A549 (cell line): ENCODE measurements around the gene SRSF5. TPM values are rescaled to one million over a fixed set of nuclear protein-coding genes. Genes with fewer than 3 reads are reported as not detected.
A peak's percentile ranks its signal among the peaks of the same experiment; 100 is the strongest.

ENCODE experiments used
- ATAC-seq, 2 experiments: fragments of 200-7000 bp in 1 of 2; fragments of >200 bp in 1 of 2; cut with Nextera tagmentation in 1 of 2; cut with Tn5 transposase in 1 of 2; 3 replicates each; pipeline versions ENCODE4 v1.8.0 to v1.9.1; 2018 to 2020; ENCODE audit warnings: mild to moderate bottlenecking in 1 of 2, moderate library complexity in 1 of 2
- CTCF ChIA-PET: fragments of 300-600 bp; sonication (Branson Sonifier 250); formaldehyde crosslinking; extraction: SDS; loops from one replicate; lab custom pipeline; 2021; ENCODE audit warnings: antibody characterized with exemption, inconsistent platforms; lab: Yijun Ruan, JAX
- POLR2A ChIA-PET: fragments of 350-600 bp; formaldehyde crosslinking; extraction: SDS; loops from one replicate; lab custom pipeline; 2021; ENCODE audit warnings: antibody characterized with exemption, inconsistent platforms; lab: Yijun Ruan, JAX
- DNase-seq, 2 experiments: peaks; one replicate each; pipeline versions ENCODE4 v3.0.0 to v3.0.0-alpha.2; 2011 to 2016; ENCODE audit warnings: low read depth in 1 of 2, low spot score in 1 of 2
- FAIRE-seq: peaks from 2 replicates; lab custom pipeline; 2011; peaks lifted over from hg19 to GRCh38; lab: Jason Lieb, UNC
- H3K27ac ChIP-seq, 2 experiments: fragments of >200 bp; sonication (Bioruptor Twin); formaldehyde crosslinking; 3 replicates each; pipeline ENCODE4 v1.5.1; 2016 to 2017
- H3K4me1 ChIP-seq: fragments of >200 bp; sonication (Bioruptor Twin); formaldehyde crosslinking; 3 replicates; pipeline ENCODE4 v1.6.1; 2016
- H3K4me2 ChIP-seq: fragments of >200 bp; sonication (Bioruptor Twin); formaldehyde crosslinking; 3 replicates; pipeline ENCODE4 v1.6.1; 2016
- H3K4me3 ChIP-seq: fragments of >200 bp; sonication (Bioruptor Twin); formaldehyde crosslinking; 3 replicates; pipeline ENCODE4 v1.5.1; 2016
- H3K9me3 ChIP-seq: fragments of >200 bp; sonication (Bioruptor Twin); formaldehyde crosslinking; 3 replicates; pipeline ENCODE4 v1.6.1; 2016
- CBX2 ChIP-seq: fragments of 200-600 bp; sonication (generic); IDR thresholded peaks from 2 replicates; pipeline ENCODE4 v1.6.1; 2016; ENCODE audit warnings: low read depth, mild to moderate bottlenecking, borderline replicate concordance
- CHD4 ChIP-seq: fragments of 200-600 bp; sonication (generic); IDR thresholded peaks from 2 replicates; pipeline ENCODE4 v1.6.1; 2016; ENCODE audit warnings: antibody characterized with exemption, mild to moderate bottlenecking, borderline replicate concordance
- EHF ChIP-seq: fragments of 250-450 bp; sonication (Bioruptor Pico); IDR thresholded peaks from 2 replicates; pipeline ENCODE4 v1.5.0; 2020; ENCODE audit warnings: mild to moderate bottlenecking
- KDM1A ChIP-seq: fragments of 200-600 bp; sonication (generic); IDR thresholded peaks from 2 replicates; pipeline ENCODE4 v1.6.1; 2016; ENCODE audit warnings: low read depth, mild to moderate bottlenecking
- MAFK ChIP-seq: fragments of 450-650 bp; IDR thresholded peaks from 2 replicates; pipeline ENCODE4 v1.6.1; 2014; ENCODE audit not compliant: partially characterized antibody
- NPAS2 ChIP-seq: fragments of 250-450 bp; sonication (Bioruptor Pico); IDR thresholded peaks from 2 replicates; pipeline ENCODE4 v1.8.0; 2022; ENCODE audit warnings: mild to moderate bottlenecking, moderate library complexity, borderline replicate concordance
- RAD21 ChIP-seq, 2 experiments: fragments of >200 bp in 1 of 2; sonication (Bioruptor Twin) in 1 of 2; formaldehyde crosslinking in 1 of 2; IDR thresholded peaks in 1 of 2; conservative IDR thresholded peaks in 1 of 2; 2 replicates in 1 of 2; 3 replicates in 1 of 2; pipeline ENCODE4 v1.6.1; 2012 to 2018; ENCODE audit warnings: inconsistent platforms in 1 of 2
- ZC3H11A ChIP-seq: fragments of 450-650 bp; IDR thresholded peaks from 2 replicates; pipeline ENCODE4 v1.6.1; 2014; ENCODE audit warnings: antibody characterized with exemption, mild to moderate bottlenecking
- ZFP36 ChIP-seq: fragments of 450-650 bp; IDR thresholded peaks from 2 replicates; pipeline ENCODE4 v1.6.1; 2014; ENCODE audit warnings: borderline replicate concordance; ENCODE audit not compliant: partially characterized antibody
- WGBS: methylation state at CpG from one replicate; pipeline ENCODE4 v1.1.6; 2017; ENCODE audit errors: missing lambda C conversion rate; 5-methylcytosine and 5-hydroxymethylcytosine counted together
- polyA plus RNA-seq, 4 experiments: library from polyadenylated mRNA; depleted of rRNA in 3 of 4; stranded (reverse); fragments of >200 nt; fragmentation: RNase III in 1 of 4; extraction: RNeasy Plus Mini Kit Qiagen cat#74134 plus additional on column Dnase treatment in 1 of 4; gene quantifications; 2 replicates in 3 of 4; 3 replicates in 1 of 4; pipeline ENCODE4 v1.2.3, GENCODE V29; 2011 to 2017
- TF ChIP-seq, protein P1 (sequence below): fragments of 250-450 bp; sonication (Bioruptor Pico); IDR thresholded peaks from 2 replicates; pipeline ENCODE4 v1.5.0; 2020; ENCODE audit warnings: low read depth, mild to moderate bottlenecking, moderate library complexity
- TF ChIP-seq, protein P2 (sequence below): fragments of >200 bp; sonication (Bioruptor Twin); formaldehyde crosslinking; IDR thresholded peaks from 3 replicates; pipeline ENCODE4 v1.6.1; 2016
- TF ChIP-seq, protein P3 (sequence below): fragments of >200 bp; sonication (Bioruptor Twin); formaldehyde crosslinking; IDR thresholded peaks from 2 replicates; pipeline ENCODE4 v1.6.1; 2016
- TF ChIP-seq, protein P4 (sequence below): IDR thresholded peaks from 2 replicates; pipeline ENCODE4 v1.6.1; 2012
- TF ChIP-seq, protein P5 (sequence below): fragments of 200-600 bp; sonication (generic); IDR thresholded peaks from 2 replicates; pipeline ENCODE4 v1.6.1; 2016; ENCODE audit warnings: antibody characterized with exemption, mild to moderate bottlenecking, moderate library complexity

SRSF5 gene
- polyA plus RNA-seq, 2 of the 4 experiments (the other 2 are of a cell fraction), result 285 to 355 TPM

DNA sequence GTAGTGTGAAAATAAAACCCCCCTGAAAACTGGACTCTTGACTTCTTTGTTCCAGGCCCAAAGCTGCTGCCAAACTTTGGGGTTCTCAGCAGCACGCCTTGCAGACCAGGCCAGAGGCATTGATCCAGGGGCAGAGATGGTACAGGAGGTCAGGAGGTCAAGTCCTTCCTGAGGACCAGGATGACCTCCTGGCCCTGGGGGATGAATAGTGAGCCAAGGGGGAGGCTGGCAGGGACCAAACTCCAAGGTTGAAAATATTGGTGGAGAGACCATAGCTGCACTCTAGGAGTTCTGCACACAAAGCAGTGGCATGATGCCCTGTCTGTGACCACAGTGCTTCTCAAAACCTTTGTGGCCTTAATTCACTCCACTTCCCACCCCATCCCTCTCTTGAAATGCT is 18.0 kb downstream of the SRSF5 start (continued):
- TF ChIP-seq, protein P1, sequence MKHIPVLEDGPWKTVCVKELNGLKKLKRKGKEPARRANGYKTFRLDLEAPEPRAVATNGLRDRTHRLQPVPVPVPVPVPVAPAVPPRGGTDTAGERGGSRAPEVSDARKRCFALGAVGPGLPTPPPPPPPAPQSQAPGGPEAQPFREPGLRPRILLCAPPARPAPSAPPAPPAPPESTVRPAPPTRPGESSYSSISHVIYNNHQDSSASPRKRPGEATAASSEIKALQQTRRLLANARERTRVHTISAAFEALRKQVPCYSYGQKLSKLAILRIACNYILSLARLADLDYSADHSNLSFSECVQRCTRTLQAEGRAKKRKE (CRISPR knock-in tag), result no peak

DNA sequence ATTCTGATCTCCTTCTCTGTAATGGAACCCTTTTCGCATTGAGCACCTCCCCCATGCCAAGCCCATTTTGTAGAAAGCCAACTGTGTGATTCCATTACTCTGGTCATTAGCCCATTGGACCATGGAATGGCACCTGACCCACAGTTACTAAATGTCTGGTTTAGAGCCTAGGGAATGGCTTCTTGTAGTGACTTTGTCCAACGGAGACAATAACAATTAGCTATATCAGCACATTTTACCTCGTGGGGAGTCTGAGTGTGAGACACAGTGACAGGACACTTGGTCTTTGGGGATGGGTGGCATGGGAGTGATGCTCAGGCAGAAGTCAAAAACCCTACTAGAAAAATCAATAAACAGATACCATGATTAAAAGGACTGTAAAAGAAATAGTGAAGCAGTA is 19.7 kb downstream of the SRSF5 start:
- Histone ChIP-seq H3K4me3 (no peak overlapping the region), H3K4me2 (no peak overlapping the region), H3K9me3 (no peaks in the 10 kb centered on the region), H3K27ac (no peak overlapping the region), H3K4me1 (no peaks in the 10 kb centered on the region)
- FAIRE-seq (no peak), ATAC-seq (no peak), DNase-seq (no peak)
- 87% methylated on average over 3 of the region's 3 CpGs for WGBS
- ChIA-PET POLR2A (interaction anchor here (0.6 to 0.9 kb wide), 2 partner anchors 12 to 20 kb away, joined by 3 to 4 read pairs; partner anchors contain the start of gene SRSF5), CTCF (no interaction called here)
- TF ChIP-seq MAFK (peak; percentile 90), NPAS2 (CRISPR knock-in tag) (no peak), CBX2 (no peak), ZFP36 (no peak), CHD4 (no peak), RAD21 (conservative IDR thresholded peaks at IDR 0.05 in 1 of 2, IDR thresholded peaks at IDR 0.05 in 1 of 2) (no peak)
- TF ChIP-seq, protein P2, sequence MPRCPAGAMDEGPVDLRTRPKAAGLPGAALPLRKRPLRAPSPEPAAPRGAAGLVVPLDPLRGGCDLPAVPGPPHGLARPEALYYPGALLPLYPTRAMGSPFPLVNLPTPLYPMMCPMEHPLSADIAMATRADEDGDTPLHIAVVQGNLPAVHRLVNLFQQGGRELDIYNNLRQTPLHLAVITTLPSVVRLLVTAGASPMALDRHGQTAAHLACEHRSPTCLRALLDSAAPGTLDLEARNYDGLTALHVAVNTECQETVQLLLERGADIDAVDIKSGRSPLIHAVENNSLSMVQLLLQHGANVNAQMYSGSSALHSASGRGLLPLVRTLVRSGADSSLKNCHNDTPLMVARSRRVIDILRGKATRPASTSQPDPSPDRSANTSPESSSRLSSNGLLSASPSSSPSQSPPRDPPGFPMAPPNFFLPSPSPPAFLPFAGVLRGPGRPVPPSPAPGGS, result no peak
- TF ChIP-seq, protein P3, sequence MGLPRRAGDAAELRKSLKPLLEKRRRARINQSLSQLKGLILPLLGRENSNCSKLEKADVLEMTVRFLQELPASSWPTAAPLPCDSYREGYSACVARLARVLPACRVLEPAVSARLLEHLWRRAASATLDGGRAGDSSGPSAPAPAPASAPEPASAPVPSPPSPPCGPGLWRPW, result no peak

DNA sequence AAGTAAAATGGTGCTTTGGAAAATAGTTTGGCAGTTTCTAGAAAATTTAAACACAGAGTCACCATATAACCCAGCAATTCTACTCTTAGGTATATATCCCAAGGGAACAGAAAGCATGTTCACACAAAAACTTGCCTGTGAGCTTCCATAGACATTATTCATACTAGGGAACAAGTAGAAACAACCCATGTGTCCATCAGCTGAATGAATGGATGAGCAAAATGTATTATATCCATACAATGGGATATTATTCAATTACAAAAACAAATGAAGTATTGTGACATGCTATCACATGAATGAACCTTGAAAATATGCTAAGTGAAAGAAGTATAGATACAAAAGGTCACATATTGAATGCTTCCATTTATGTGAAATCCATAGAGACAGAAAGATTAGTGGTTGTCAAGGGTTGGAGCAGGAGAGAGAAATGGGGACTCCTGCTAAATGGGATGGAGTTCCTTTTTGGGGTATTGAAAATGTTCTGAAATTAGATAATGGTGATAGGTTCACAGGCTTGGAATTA is 22.2 kb downstream of the SRSF5 start:
- H3K27ac ChIP-seq, result no peak overlapping the region

More for the DNA sequence above, 22.2 kb downstream of the SRSF5 start:
- POLR2A ChIA-PET, result no interaction called here
- ATAC-seq, result no peak
- Histone ChIP-seq H3K4me3 (no peak overlapping the region), H3K4me2 (no peak overlapping the region), H3K4me1 (no peaks in the 10 kb centered on the region)
- no peak for FAIRE-seq
- no peak for TF ChIP-seq ZFP36
- TF ChIP-seq, protein P4, sequence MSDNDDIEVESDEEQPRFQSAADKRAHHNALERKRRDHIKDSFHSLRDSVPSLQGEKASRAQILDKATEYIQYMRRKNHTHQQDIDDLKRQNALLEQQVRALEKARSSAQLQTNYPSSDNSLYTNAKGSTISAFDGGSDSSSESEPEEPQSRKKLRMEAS, result no peak
- TF ChIP-seq KDM1A, result no peak
- TF ChIP-seq, protein P5, sequence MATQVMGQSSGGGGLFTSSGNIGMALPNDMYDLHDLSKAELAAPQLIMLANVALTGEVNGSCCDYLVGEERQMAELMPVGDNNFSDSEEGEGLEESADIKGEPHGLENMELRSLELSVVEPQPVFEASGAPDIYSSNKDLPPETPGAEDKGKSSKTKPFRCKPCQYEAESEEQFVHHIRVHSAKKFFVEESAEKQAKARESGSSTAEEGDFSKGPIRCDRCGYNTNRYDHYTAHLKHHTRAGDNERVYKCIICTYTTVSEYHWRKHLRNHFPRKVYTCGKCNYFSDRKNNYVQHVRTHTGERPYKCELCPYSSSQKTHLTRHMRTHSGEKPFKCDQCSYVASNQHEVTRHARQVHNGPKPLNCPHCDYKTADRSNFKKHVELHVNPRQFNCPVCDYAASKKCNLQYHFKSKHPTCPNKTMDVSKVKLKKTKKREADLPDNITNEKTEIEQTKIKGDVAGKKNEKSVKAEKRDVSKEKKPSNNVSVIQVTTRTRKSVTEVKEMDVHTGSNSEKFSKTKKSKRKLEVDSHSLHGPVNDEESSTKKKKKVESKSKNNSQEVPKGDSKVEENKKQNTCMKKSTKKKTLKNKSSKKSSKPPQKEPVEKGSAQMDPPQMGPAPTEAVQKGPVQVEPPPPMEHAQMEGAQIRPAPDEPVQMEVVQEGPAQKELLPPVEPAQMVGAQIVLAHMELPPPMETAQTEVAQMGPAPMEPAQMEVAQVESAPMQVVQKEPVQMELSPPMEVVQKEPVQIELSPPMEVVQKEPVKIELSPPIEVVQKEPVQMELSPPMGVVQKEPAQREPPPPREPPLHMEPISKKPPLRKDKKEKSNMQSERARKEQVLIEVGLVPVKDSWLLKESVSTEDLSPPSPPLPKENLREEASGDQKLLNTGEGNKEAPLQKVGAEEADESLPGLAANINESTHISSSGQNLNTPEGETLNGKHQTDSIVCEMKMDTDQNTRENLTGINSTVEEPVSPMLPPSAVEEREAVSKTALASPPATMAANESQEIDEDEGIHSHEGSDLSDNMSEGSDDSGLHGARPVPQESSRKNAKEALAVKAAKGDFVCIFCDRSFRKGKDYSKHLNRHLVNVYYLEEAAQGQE, result no peak
- no peak for TF ChIP-seq EHF (CRISPR knock-in tag)
- TF ChIP-seq ZC3H11A, result no peak
- TF ChIP-seq, all 56 proteins: peak for 0
- no peak for DNase-seq
- CTCF ChIA-PET, result no interaction called here
- no peaks in the 10 kb centered on the region for H3K9me3 ChIP-seq
